K562 (cell line): ENCODE measurements around the gene ZMIZ1. TPM values are rescaled to one million over a fixed set of nuclear protein-coding genes. Genes with fewer than 3 reads are reported as not detected.

ENCODE experiments used
- ATAC-seq: fragments of 200-7000 bp; cut with Tn5 transposase; 3 replicates; pipeline ENCODE4 v1.9.1; 2020; ENCODE audit warnings: moderate library complexity
- BruUV-seq: library from RNA; stranded (reverse); fragments of 400-500 nt; replicated peaks from 2 replicates; lab custom pipeline; 2021; lab: Mats Ljungman, UMichigan
- CTCF ChIA-PET: fragments of 300-600 bp; formaldehyde crosslinking; extraction: SDS; loops from one replicate; lab custom pipeline; 2021; ENCODE audit warnings: low intra/inter-chr PET ratio; lab: Yijun Ruan, JAX
- POLR2A ChIA-PET: fragments of 300-600, 350-650 bp; sonication (Branson Sonifier 250); formaldehyde crosslinking; extraction: SDS; loops from one replicate; lab custom pipeline; 2021; ENCODE audit warnings: antibody characterized with exemption, inconsistent platforms; lab: Yijun Ruan, JAX
- DNase-seq, 4 experiments: peaks; one replicate each; pipeline versions ENCODE4 v3.0.0 to v3.0.0-alpha.2; 2011 to 2018; ENCODE audit warnings: low spot score in 3 of 4, mixed read lengths in 3 of 4; ENCODE audit errors: extremely low read depth in 1 of 4
- FAIRE-seq: peaks from 2 replicates; lab custom pipeline; 2011; peaks lifted over from hg19 to GRCh38; lab: Jason Lieb, UNC
- H2AFZ ChIP-seq: 2 replicates; pipeline ENCODE4 v1.6.0; 2011; ENCODE audit warnings: low read depth, low read length, control low read depth, inconsistent platforms
- H3K27ac ChIP-seq: fragments of 200-600 bp; 3 replicates; pipeline ENCODE4 v1.8.0; 2011; ENCODE audit warnings: low read depth, mild to moderate bottlenecking, control low read depth, inconsistent platforms, low read length, moderate library complexity, mixed read lengths; ENCODE audit errors: extremely low read depth
- H3K27me3 ChIP-seq, 2 experiments: fragments of 300-600 bp in 1 of 2; 2 replicates in 1 of 2; 3 replicates in 1 of 2; pipeline versions ENCODE4 v1.6.0 to v1.8.0; 2011; ENCODE audit warnings: inconsistent platforms in 2 of 2, low read length in 2 of 2, mild to moderate bottlenecking in 1 of 2, mixed read lengths in 1 of 2, moderate library complexity in 1 of 2; ENCODE audit not compliant: control insufficient read depth in 2 of 2, insufficient read depth in 2 of 2
- H3K36me3 ChIP-seq: fragments of 300-600 bp; 3 replicates; pipeline ENCODE4 v1.8.0; 2011; ENCODE audit warnings: mild to moderate bottlenecking, low read length, inconsistent platforms; ENCODE audit not compliant: control insufficient read depth, insufficient read depth
- H3K4me1 ChIP-seq, 2 experiments: fragments of 200-600 bp in 1 of 2; replicated peaks in 1 of 2; 2 replicates in 1 of 2; 3 replicates in 1 of 2; pipeline versions ENCODE4 v1.5.1 to v1.8.0; 2011; ENCODE audit warnings: inconsistent platforms in 2 of 2, low read length in 2 of 2, mild to moderate bottlenecking in 1 of 2, mixed read lengths in 1 of 2, moderate library complexity in 1 of 2; ENCODE audit not compliant: control insufficient read depth in 2 of 2, insufficient read depth in 2 of 2
- H3K4me2 ChIP-seq: 2 replicates; pipeline ENCODE4 v1.6.1; 2011; ENCODE audit warnings: low read length, control low read depth, inconsistent platforms, mixed read lengths; ENCODE audit not compliant: insufficient read depth
- H3K4me3 ChIP-seq: fragments of 200-600 bp; sonication (generic), shearing (Covaris generic); 2 replicates; pipeline ENCODE4 v1.5.1; 2016; ENCODE audit warnings: control low read depth, inconsistent platforms
- H3K79me2 ChIP-seq: fragments of 200-600 bp; 3 replicates; pipeline ENCODE4 v1.8.0; 2011; ENCODE audit warnings: low read length, inconsistent platforms; ENCODE audit not compliant: control insufficient read depth, insufficient read depth
- H3K9ac ChIP-seq, 2 experiments: 2 replicates each; pipeline versions ENCODE4 v1.6.0 to v1.6.1; 2011; ENCODE audit warnings: low read depth in 2 of 2, low read length in 2 of 2, control low read depth in 1 of 2, inconsistent platforms in 1 of 2, mild to moderate bottlenecking in 1 of 2, mixed read lengths in 1 of 2; ENCODE audit not compliant: insufficient read depth in 1 of 2
- H3K9me1 ChIP-seq: one replicate; pipeline ENCODE4 v1.6.0; 2011; ENCODE audit warnings: inconsistent platforms, mild to moderate bottlenecking, low read length, moderate library complexity; ENCODE audit not compliant: control insufficient read depth, insufficient read depth
- H3K9me3 ChIP-seq: replicated peaks from 2 replicates; pipeline ENCODE4 v1.5.1; 2011; ENCODE audit warnings: low read depth, low read length, inconsistent platforms; ENCODE audit not compliant: control insufficient read depth, insufficient read depth
- H4K20me1 ChIP-seq: replicated peaks from 2 replicates; pipeline ENCODE4 v1.6.1; 2011; ENCODE audit warnings: low read length, inconsistent platforms, mixed read lengths; ENCODE audit not compliant: control insufficient read depth, insufficient read depth
- ADNP ChIP-seq: fragments of 200-800 bp; sonication (Bioruptor generic); IDR thresholded peaks from 2 replicates; pipeline ENCODE4 v1.6.1; 2016; ENCODE audit warnings: missing genetic modification characterization, missing compliant biosample characterization
- CCNT2 ChIP-seq: IDR thresholded peaks from 2 replicates; pipeline ENCODE4 v1.6.1; 2011; ENCODE audit warnings: borderline replicate concordance, low read depth, mild to moderate bottlenecking, moderate library complexity, mixed read lengths, low read length; ENCODE audit not compliant: insufficient read length; ENCODE audit errors: extremely low read depth
- PHB2 ChIP-seq: fragments of 450-650 bp; IDR thresholded peaks from 2 replicates; pipeline ENCODE4 v1.6.1; 2017; ENCODE audit warnings: low read depth
- RUNX1 ChIP-seq: sonication (generic); IDR thresholded peaks from 2 replicates; pipeline ENCODE4 v1.6.1; 2016; ENCODE audit warnings: antibody characterized with exemption, low read depth
- SUPT5H ChIP-seq: fragments of 450-650 bp; IDR thresholded peaks from 2 replicates; pipeline ENCODE4 v1.6.1; 2016
- WGBS: fragments of 100-300 bp; shearing (Covaris generic); methylation state at CpG from one replicate; pipeline ENCODE4 v1.1.6; 2016; ENCODE audit warnings: low coverage, mixed read lengths; ENCODE audit not compliant: insufficient coverage; ENCODE audit errors: missing lambda C conversion rate; 5-methylcytosine and 5-hydroxymethylcytosine counted together
- in situ Hi-C: fragments of 300-500 bp; cut with MboI; formaldehyde crosslinking; loops from 4 replicates; pipeline ENCODE4 v1.15.0; 2018; ENCODE audit warnings: inconsistent platforms, mixed read lengths
- intact Hi-C: fragments of 100-400 bp; cut with micrococcal nuclease; formaldehyde crosslinking; loops from 2 replicates; pipeline ENCODE4 v1.14.2; 2022
- polyA plus RNA-seq, 8 experiments: library from polyadenylated mRNA; depleted of rRNA in 4 of 8; stranded (reverse) in 5 of 8; unstranded in 3 of 8; fragments of >200 nt; fragmentation: Nextera tagmentation in 2 of 8; fragmentation: Illumina TruSeq in 1 of 8; extraction: Ambion mirVana in 2 of 8; extraction: Trizol in 1 of 8; gene quantifications; 2 replicates each; pipeline versions ENCODE4 v1.2.1 to v1.2.3, GENCODE V29; 2011 to 2014; ENCODE audit warnings: inconsistent platforms in 1 of 8, missing spikeins in 1 of 8
- total RNA-seq, 7 experiments: library from RNA; depleted of rRNA in 6 of 7; stranded (reverse); fragments of >200 nt in 6 of 7; fragmentation: Illumina TruSeq in 2 of 7; extraction: Trizol in 2 of 7; gene quantifications; 2 replicates each; pipeline versions ENCODE4 v1.2.1 to v1.2.3, GENCODE V29; 2011 to 2021; ENCODE audit warnings: low replicate concordance in 1 of 7
- TF ChIP-seq, protein P1 (sequence below): fragments of 200-800 bp; sonication (Bioruptor generic); IDR thresholded peaks from 2 replicates; pipeline ENCODE4 v1.6.1; 2017; ENCODE audit warnings: missing genetic modification characterization, missing compliant biosample characterization

The ZMIZ1 gene
- total and polyA plus RNA-seq, 9 of the 15 experiments (the other 6 are each of a cell fraction or from before 2014, with no cell fraction given) = 1.0 to 37.3 (median 4.3) TPM

DNA sequence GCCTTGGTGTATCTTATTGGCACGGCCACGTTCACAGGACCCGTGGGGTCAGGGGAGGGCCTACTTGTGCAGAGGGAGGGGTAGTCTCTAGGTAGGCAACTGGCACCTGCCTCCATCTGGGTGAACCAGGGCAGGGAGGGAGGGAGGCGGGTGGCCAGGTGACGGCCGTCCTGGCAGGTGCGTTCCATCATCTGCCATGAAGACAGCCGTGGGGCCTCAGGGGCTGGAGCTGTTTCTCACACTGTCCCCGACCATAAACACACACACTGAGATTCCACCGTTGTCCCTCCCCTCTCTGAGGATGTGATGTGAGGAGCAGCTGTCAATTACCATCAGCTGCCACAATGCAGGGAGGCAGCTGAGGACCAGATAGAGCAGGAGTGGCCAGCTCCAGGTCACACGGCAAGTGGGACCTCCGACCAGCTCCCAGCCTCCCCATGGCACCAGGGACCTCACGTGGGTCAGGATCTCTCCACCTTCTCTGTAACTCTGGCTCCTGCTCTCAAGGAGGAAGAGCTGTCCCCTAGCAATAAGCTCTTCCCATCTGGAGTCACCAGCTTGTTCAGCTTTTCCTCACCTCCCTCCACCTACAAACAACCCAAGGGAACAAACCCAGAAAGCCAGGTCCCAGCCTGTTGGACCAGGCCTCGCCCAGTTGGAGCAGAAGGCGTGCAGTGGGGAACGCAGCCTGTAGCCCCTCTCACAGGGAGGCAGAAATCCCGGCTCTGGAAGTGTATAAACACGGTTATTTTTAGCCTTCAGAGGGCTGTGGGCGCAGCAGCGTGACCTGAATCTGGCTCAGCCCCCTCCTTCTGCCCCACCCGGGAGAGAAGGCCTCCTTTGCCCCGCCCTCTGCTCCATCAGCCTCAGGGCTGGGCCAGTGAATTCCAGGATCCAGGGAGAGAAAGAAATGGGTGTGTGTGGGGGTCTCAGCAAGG is 33.1 kb downstream of the ZMIZ1 start (continued):
- TF ChIP-seq, protein P1, sequence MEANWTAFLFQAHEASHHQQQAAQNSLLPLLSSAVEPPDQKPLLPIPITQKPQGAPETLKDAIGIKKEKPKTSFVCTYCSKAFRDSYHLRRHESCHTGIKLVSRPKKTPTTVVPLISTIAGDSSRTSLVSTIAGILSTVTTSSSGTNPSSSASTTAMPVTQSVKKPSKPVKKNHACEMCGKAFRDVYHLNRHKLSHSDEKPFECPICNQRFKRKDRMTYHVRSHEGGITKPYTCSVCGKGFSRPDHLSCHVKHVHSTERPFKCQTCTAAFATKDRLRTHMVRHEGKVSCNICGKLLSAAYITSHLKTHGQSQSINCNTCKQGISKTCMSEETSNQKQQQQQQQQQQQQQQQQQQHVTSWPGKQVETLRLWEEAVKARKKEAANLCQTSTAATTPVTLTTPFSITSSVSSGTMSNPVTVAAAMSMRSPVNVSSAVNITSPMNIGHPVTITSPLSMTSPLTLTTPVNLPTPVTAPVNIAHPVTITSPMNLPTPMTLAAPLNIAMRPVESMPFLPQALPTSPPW = peak; percentile 71

DNA sequence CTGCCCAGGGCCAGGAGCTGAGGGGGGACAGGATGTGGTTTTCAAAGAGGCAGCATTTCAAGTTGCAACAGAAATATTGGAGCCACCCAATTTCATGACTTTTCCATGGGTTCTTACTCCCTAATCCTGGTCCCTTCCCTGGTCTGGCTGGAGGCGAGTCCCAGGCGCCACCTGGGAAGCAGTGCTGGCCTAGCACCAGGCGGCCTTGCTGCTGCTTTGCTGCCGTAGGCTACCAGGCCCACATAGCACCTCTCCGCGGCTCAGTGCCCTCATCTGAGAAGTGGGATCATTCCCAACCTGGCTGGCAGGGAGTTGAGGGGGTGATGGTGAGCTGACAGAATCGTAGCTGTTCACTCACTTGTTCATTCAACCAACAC is 33.7 kb downstream of the ZMIZ1 start:
- Histone ChIP-seq H3K9me1 (no peaks in the 10 kb centered on the region), H3K36me3 (no peaks in the 10 kb centered on the region), H3K9ac (0 out of 4 replicates have a peak overlapping the region, but pooled peaks of 1 of the 2 experiments have one; percentile 14), H3K4me3 (no peak overlapping the region), H3K79me2 (peaks cover 57% of the 10 kb centered on the region; the same call in 2 of the 3 replicates), H4K20me1 (peaks cover 68% of the 10 kb centered on the region), H2AFZ (no peak overlapping the region), H3K27me3 (no peaks in the 10 kb centered on the region), H3K9me3 (no peaks in the 10 kb centered on the region), H3K27ac (no peak overlapping the region), H3K4me1 (peaks cover 8 to 36% of the 10 kb centered on the region in 2 experiments; a peak in 4 of 5 replicates), H3K4me2 (no peak overlapping the region)
- ChIA-PET CTCF (no interaction called here), POLR2A (interaction anchor here (0.7 to 1.0 kb wide), 2 partner anchors 14 to 92 kb away, joined by 3 read pairs; no protein-coding TSS in a partner anchor)
- no peak for FAIRE-seq
- no peak for TF ChIP-seq ADNP (tag)
- no peak for TF ChIP-seq RUNX1
- TF ChIP-seq SUPT5H = no peak
- TF ChIP-seq PHB2 = no peak
- TF ChIP-seq CCNT2 = no peak
- intact Hi-C loops = no loop called here
- BruUV-seq = no TSS peak
- WGBS = 78% methylated on average over 6 of the region's 7 CpGs
- ATAC-seq = no peak
- in situ Hi-C loops = no loop called here
- DNase-seq = no peak
